ENCODE measurements around the gene GOLGA8N.
"Not testable (repeated sequence)": the region's sequence is repeated elsewhere in the genome, so short reads cannot be mapped to it uniquely, and the experiment has no call there.

Gene GOLGA8N

DNA sequence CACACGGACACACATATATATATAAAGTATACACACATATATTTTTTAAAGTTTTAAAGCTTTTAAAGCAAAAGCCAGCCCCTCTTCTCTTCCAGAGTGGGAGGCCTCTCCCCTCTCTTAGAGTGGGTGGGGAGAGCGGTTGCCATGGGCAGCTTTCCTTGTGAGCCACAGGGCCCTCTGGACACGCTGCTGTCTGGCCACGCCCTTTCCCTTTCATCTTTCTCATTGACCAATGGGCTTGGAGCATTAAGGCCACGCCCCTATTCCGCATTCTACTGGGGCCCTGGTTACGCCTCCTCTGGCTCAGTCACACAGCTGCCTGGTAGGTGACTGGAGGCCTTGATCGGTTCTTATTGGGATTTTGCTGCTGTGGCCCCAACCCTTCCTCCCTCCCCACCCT, at the start of gene GOLGA8N:
Gene GOLGA8N, plus strand, starts transcription at position 306 of the 400 bp plus-strand sequence.
- not testable (repeated sequence) for H3K9ac ChIP-seq (ENCODE audit: insufficient read length); DNase-seq (ENCODE audit: low read depth, low spot score); H3K27ac ChIP-seq; H3K9me3 ChIP-seq (ENCODE audit: low read depth, low read length); H3K36me3 ChIP-seq (ENCODE audit: insufficient read depth, low read length); H3K4me3 ChIP-seq

DNA sequence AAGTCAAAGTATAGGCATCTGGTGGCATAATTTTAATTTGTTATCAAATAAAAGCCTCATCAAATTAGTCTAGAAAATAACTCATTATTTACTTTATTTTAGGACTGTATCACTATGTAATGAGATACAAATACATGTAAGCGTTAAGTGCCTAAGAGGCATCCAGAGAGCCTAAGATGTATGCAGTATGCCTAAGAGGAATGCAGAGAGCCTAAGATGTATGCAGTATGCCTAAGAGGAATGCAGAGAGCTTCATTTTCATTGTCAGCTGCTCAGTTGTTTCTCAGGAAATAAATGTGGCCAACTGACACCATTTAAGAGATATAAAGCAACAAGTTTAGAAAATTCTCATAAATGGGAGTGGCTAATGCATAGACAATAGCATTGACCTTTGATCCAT, 49.8 kb upstream of the GOLGA8N start:
- H3K4me3 ChIP-seq; H3K27ac ChIP-seq; H3K36me3 ChIP-seq (ENCODE audit: insufficient read depth, low read length); H3K9ac ChIP-seq (ENCODE audit: insufficient read length); H3K9me3 ChIP-seq (ENCODE audit: low read depth, low read length); DNase-seq (ENCODE audit: low read depth, low spot score): not testable (repeated sequence)

DNA sequence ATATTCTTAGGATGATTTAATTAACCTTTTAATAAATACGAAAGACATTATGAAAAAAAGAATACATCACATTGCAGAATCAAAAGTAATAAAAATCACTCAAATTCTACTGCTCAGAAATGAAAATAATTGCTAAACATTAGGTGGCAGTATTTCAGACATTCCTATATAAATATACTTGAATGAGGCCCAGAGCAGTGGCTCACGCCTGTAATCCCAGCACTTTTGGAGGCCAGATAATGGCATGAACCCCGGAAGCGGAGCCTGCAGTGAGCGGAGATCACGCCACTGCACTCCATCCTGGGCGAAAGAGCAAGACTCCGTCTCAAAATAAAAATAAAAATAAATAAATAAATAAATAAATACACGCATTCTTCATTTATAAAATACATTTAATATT, 48.1 kb upstream of the GOLGA8N start:
- not testable (repeated sequence) for H3K4me3 ChIP-seq; DNase-seq (ENCODE audit: low read depth, low spot score); H3K27ac ChIP-seq; H3K9me3 ChIP-seq (ENCODE audit: low read depth, low read length); H3K36me3 ChIP-seq (ENCODE audit: insufficient read depth, low read length); H3K9ac ChIP-seq (ENCODE audit: insufficient read length)

DNA sequence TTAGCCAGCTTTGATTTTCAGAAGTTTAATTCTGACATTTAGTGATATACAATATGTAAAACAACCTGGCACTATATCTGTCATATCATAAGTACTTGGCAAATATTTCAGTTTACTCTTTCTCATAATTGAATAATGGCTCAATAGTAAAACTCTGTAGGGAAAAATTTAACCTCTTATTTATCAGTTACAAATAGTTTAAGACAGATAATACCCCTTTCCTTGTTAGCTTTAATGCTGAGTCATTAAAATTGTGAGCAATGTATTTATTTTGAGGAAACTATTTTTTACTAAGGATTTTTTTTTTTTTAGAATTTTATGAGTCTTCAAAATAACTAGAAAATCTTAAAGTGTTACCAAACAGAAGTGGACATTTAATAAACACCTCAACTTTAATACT, 38.7 kb upstream of the GOLGA8N start:
- not testable (repeated sequence) for DNase-seq (ENCODE audit: low read depth, low spot score); H3K9me3 ChIP-seq (ENCODE audit: low read depth, low read length); H3K27ac ChIP-seq; H3K36me3 ChIP-seq (ENCODE audit: insufficient read depth, low read length); H3K9ac ChIP-seq (ENCODE audit: insufficient read length); H3K4me3 ChIP-seq

DNA sequence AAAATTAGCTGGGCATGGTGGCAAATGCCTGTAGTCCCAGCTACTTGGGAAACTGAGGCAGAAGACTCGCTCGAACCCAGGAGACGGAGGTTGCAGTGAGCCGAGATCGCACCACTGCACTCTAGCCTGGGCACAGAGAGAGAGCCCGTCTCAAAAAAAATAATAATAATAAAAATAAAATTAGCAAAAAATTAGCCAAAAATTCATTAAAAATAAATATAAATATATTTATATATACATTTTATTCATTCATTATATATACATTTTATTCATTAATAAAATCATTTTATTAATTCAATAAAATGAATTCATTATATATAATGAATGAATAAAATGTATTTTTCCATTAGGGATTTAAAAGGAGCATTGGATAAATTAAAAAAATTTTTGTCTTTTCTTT, 31.1 kb upstream of the GOLGA8N start:
- not testable (repeated sequence) for H3K27ac ChIP-seq; H3K36me3 ChIP-seq (ENCODE audit: insufficient read depth, low read length); DNase-seq (ENCODE audit: low read depth, low spot score); H3K4me3 ChIP-seq; H3K9ac ChIP-seq (ENCODE audit: insufficient read length); H3K9me3 ChIP-seq (ENCODE audit: low read depth, low read length)

DNA sequence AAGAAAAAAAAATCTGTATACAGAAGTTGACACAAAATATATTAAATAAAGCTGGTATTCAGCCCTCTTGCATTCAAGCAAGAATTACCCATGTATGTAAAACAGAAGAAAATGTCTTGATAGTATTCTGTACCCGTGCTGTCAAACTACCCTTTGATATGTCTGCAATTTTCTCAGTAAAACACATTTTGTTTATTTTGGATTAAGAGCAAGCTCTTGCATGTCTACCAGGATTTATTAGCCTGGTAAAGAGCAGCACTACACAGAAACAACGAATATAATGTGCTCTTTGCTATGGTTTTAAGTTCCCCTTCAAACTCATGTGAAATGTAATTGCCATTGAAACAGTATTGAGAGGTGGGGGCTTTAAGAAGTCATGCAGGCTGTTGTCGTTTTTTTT, 24.3 kb upstream of the GOLGA8N start:
- H3K9ac ChIP-seq (ENCODE audit: insufficient read length); H3K4me3 ChIP-seq: not testable (repeated sequence)

DNA sequence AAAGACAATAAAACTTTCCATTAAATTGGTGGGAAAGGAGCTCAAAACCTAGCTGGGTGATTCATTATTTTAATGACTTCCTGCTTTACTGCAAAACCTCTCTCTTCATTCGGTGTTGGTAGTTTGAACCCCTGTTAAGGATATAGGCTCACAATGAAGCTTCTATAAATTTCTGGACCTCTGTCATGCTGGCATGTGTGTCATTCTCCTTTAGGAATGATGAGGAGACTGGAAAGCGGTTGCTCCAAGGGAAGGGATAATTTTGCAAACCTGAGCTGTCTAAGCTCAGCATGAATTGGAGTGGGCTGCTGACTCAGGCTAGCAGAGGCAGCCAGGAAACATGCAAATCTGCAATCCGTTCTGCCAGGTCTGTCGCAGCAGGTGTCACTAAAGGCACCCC, 14.8 kb upstream of the GOLGA8N start:
- not testable (repeated sequence) for H3K9me3 ChIP-seq (ENCODE audit: low read depth, low read length); H3K9ac ChIP-seq (ENCODE audit: insufficient read length); H3K36me3 ChIP-seq (ENCODE audit: insufficient read depth, low read length); H3K27ac ChIP-seq; DNase-seq (ENCODE audit: low read depth, low spot score); H3K4me3 ChIP-seq

More for the DNA sequence above, 24.3 kb upstream of the GOLGA8N start:
- not testable (repeated sequence) for H3K36me3 ChIP-seq (ENCODE audit: insufficient read depth, low read length); DNase-seq (ENCODE audit: low read depth, low spot score); H3K9me3 ChIP-seq (ENCODE audit: low read depth, low read length); H3K27ac ChIP-seq

DNA sequence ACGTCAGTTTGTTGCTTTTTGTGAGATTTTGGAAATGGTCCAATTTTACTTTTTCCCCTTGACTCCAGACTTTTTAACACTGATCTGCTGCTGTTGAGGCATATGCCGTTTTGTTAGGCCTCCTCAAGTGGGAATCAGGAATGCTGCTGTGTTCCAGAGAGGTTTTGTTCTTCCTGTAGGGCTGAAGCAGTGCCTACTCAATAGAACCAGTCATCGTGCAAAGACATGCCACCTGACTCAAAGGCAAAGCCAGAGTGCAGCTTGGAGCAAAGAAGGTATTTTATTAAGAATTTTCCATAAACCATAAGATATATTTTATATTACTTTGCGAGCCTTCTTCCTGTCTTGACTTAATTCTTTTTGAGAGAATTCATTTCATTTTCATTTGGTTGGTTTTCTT, 7.4 kb upstream of the GOLGA8N start:
- not testable (repeated sequence) for H3K27ac ChIP-seq; H3K4me3 ChIP-seq; H3K9ac ChIP-seq (ENCODE audit: insufficient read length); H3K36me3 ChIP-seq (ENCODE audit: insufficient read depth, low read length); H3K9me3 ChIP-seq (ENCODE audit: low read depth, low read length); DNase-seq (ENCODE audit: low read depth, low spot score)

DNA sequence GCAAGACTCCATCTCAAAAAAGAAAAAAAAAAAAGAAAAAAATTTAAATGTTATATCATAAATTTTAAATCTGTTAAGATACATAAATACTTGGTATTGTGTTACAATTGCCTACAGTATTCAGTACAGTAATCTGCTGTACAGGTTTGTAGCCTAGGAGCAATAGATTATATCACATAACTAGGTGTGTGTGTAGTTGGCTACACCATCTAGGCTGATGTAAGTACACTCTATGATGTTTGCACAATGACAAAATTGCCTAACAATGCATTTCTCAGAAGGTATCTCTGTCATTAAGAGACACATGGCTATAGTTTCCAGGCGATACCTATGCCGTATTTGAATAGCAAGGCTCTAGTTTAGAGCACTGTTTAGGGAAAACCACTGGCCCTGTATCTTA, 16.3 kb downstream of the GOLGA8N start:
- not testable (repeated sequence) for DNase-seq (ENCODE audit: low read depth, low spot score); H3K36me3 ChIP-seq (ENCODE audit: insufficient read depth, low read length); H3K4me3 ChIP-seq; H3K27ac ChIP-seq; H3K9ac ChIP-seq (ENCODE audit: insufficient read length); H3K9me3 ChIP-seq (ENCODE audit: low read depth, low read length)

DNA sequence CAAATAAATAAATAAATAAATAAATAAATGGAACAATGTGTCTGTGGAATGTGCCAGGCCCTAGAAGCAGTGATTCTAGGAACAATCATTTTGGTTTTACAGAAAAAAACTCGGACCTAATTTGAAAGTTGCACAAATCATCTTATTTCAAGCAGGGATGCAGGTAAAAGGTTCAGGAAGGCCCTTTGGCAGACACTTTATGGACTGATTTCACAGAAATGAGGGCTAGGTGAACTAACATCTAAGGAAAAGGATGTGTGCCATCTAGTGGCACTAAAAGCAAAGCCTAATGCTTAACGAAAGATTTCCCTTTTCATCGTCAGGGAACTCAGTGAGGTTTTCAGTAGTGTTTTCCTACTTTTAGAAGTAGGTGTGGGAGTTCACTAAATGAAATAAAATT, 17.5 kb downstream of the GOLGA8N start:
- DNase-seq (ENCODE audit: low read depth, low spot score), result peak; percentile 12
- not testable (repeated sequence) for H3K36me3 ChIP-seq (ENCODE audit: insufficient read depth, low read length); H3K9ac ChIP-seq (ENCODE audit: insufficient read length); H3K4me3 ChIP-seq; H3K27ac ChIP-seq; H3K9me3 ChIP-seq (ENCODE audit: low read depth, low read length)

DNA sequence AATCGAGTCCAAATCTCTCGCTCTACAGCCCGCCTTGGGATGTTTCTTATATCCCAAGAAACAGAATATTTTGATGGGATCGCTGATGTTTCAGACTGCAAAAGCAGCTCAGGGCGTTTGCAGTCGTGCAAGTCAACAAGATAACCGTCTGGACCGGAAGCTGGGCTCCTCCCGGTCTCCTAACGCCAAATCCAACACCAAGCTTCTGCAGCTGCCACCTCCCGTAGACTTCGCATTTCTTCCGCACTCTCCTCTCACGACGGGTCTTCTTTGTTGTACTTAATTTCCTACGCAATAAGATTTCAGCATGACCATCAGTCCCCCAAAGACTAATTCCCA, 21.4 kb downstream of the GOLGA8N start:
- Histone ChIP-seq H3K9ac (ENCODE audit: insufficient read length) (peak overlapping the region; percentile 89), H3K27ac (peak overlapping the region; percentile 96), H3K4me3 (peak overlapping the region; percentile 86)
- not testable (repeated sequence) for DNase-seq (ENCODE audit: low read depth, low spot score); H3K9me3 ChIP-seq (ENCODE audit: low read depth, low read length); H3K36me3 ChIP-seq (ENCODE audit: insufficient read depth, low read length)

DNA sequence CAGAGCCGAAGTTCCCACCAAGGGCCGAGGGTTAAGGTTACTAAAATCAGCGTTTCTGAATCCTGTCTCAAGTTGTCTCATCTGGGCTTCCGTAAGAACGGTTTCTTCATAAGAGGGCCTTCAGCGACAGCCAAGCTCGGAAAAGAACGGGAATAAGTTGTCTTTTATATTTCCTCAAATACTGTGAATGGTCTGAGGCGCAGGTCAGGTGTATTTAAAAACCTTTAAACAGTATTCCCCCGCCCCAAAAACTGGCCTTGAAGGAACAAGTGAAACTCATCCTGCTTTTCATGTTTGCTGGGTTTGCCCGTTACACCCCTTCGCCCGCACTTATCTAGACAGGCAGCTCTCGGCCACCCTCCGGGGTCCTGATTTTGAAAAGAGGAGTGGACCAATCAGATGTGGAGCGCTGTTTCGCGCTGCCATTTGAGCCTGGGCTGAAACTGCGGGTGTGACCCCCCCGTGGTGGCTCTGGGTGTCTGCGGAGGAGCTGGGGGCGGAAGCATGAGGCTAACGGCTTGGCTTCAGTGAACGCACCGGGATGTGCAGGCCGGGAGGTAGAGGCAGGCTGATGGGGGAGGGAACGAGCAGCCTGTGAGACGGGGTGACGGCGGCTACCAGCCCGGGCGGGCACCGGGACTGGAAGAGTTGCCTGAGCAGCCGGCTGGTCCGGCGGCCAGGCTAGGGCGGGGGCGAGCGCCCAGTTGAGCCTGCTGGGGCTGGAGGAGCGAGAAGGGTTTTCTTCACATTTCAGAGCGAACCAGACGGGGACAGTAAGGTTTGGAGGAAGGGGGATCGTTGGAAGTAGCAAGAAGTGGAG, 22.0 kb downstream of the GOLGA8N start, which contains the start of gene ARHGAP11A:
Gene ARHGAP11A, plus strand, starts transcription at position 454 of the 820 bp plus-strand sequence. CDS start 708 bp downstream, outside the sequence.
- peak within 1 kb of the TSS; percentile 96 for H3K27ac ChIP-seq
- not testable (repeated sequence) for H3K36me3 ChIP-seq (ENCODE audit: insufficient read depth, low read length); H3K9me3 ChIP-seq (ENCODE audit: low read depth, low read length)
- H3K4me3 ChIP-seq, result peak within 1 kb of the TSS; percentile 86
- peak within 1 kb of the TSS; percentile 92 for H3K9ac ChIP-seq (ENCODE audit: insufficient read length)
- DNase-seq (ENCODE audit: low read depth, low spot score), result peak; percentile 91

DNA sequence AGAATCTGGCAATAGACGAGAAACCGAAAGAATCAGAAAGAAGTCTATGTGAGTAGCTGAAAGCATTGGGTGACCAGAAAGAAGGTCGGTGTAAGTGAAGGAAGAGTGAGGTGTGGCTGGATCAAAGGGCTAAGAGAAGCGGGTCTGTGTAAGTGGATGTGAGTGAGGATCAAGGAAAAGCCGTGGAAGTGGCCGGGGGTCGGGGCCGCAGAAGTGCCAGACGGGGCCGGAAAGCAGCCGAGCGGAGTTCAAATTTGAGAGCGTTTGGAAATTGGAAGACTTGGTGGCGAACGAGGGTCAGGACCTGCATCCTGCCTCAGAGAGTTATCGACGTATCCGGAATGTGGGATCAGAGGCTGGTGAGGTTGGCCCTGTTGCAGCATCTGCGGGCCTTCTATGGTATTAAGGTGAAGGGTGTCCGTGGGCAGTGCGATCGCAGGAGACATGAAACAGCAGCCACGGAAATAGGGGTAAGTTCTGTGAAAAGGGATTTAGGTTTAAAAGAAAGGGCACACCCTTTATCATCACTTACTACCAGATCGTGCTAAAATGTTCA, 22.7 kb downstream of the GOLGA8N start:
- H3K9ac ChIP-seq (ENCODE audit: insufficient read length), result peak overlapping the region; percentile 92
- not testable (repeated sequence) for H3K36me3 ChIP-seq (ENCODE audit: insufficient read depth, low read length); H3K9me3 ChIP-seq (ENCODE audit: low read depth, low read length); DNase-seq (ENCODE audit: low read depth, low spot score)
- H3K27ac ChIP-seq, result peak overlapping the region; percentile 68; the same call in 1 of the 2 replicates
- peak overlapping the region; percentile 86 for H3K4me3 ChIP-seq
